HCT116 (cell line): ENCODE results near the gene PITRM1. TPM values are rescaled to one million over a fixed set of nuclear protein-coding genes. Genes with fewer than 3 reads are reported as not detected.

ENCODE experiments used
- ATAC-seq: fragments of 200-7000 bp; cut with Tn5 transposase; 2 replicates; pipeline ENCODE4 v1.9.1; 2020; ENCODE audit warnings: mild to moderate bottlenecking, moderate library complexity
- BruUV-seq: library from RNA; stranded (reverse); fragments of 400-500 nt; replicated peaks from 2 replicates; lab custom pipeline; 2021; lab: Mats Ljungman, UMichigan
- CTCF ChIA-PET: fragments of 300-600 bp; sonication (Branson Sonifier 250); formaldehyde crosslinking; loops from one replicate; lab custom pipeline; 2021; ENCODE audit warnings: antibody characterized with exemption; lab: Charles Lee
- POLR2A ChIA-PET: fragments of 300-600, 350-600 bp; sonication (Branson Sonifier 250); formaldehyde crosslinking; loops from one replicate; lab custom pipeline; 2021; ENCODE audit warnings: antibody characterized with exemption; lab: Charles Lee
- RAD21 ChIA-PET, 2 experiments: fragments of 300-600 bp; sonication (Branson Sonifier 250); formaldehyde crosslinking; loops; one replicate each; lab custom pipeline; 2023; ENCODE audit warnings: low total read pairs in 2 of 2; ENCODE audit not compliant: uncharacterized antibody in 2 of 2, unreplicated experiment in 2 of 2, low non-redundant PET in 1 of 2; lab: Charles Lee
- DNase-seq: peaks from one replicate; pipeline ENCODE4 v3.0.0-alpha.2; 2010; ENCODE audit warnings: low read depth, low spot score
- H2AFZ ChIP-seq: fragments of 200-600 bp; shearing (Covaris generic), sonication (generic); 2 replicates; pipeline ENCODE4 v1.6.1; 2017; ENCODE audit warnings: low read depth, mixed run types, mixed read lengths, antibody characterized with exemption, low read length; ENCODE audit not compliant: poor library complexity, severe bottlenecking
- H3K27ac ChIP-seq: 2 replicates; pipeline ENCODE4 v1.5.1; 2012; ENCODE audit warnings: low read depth, low read length
- H3K27me3 ChIP-seq: fragments of 200-600 bp; sonication (generic); 2 replicates; pipeline ENCODE4 v1.6.1; 2016; ENCODE audit warnings: mixed run types, low read length, mixed read lengths; ENCODE audit not compliant: insufficient read depth
- H3K36me3 ChIP-seq, 2 experiments: fragments of 200-500 bp in 1 of 2; fragments of 200-600 bp in 1 of 2; sonication (Bioruptor generic) in 1 of 2; sonication (generic) in 1 of 2; 2 replicates each; pipeline versions ENCODE4 v1.5.1 to v1.6.1; 2014 to 2016; ENCODE audit warnings: low read length in 2 of 2, inconsistent platforms in 1 of 2, mixed read lengths in 1 of 2, mixed run types in 1 of 2; ENCODE audit not compliant: insufficient read depth in 2 of 2, control insufficient read depth in 1 of 2
- H3K4me1 ChIP-seq, 2 experiments: fragments of 200-600 bp in 1 of 2; sonication (generic) in 1 of 2; 2 replicates each; pipeline versions ENCODE4 v1.5.1 to v1.6.1; 2012 to 2017; ENCODE audit warnings: low read length in 2 of 2, inconsistent platforms in 1 of 2, mild to moderate bottlenecking in 1 of 2, mixed read lengths in 1 of 2, mixed run types in 1 of 2, moderate library complexity in 1 of 2; ENCODE audit not compliant: insufficient read depth in 2 of 2, control insufficient read depth in 1 of 2
- H3K4me2 ChIP-seq: fragments of 200-600 bp; sonication (generic); 2 replicates; pipeline ENCODE4 v1.6.1; 2017; ENCODE audit warnings: mixed run types, low read length, mixed read lengths
- H3K4me3 ChIP-seq, 2 experiments: fragments of 200-600 bp in 1 of 2; sonication (generic) in 1 of 2; replicated peaks in 1 of 2; 2 replicates each; pipeline ENCODE4 v1.5.1; 2011 to 2016; ENCODE audit warnings: low read length in 2 of 2, control low read depth in 1 of 2, low read depth in 1 of 2, mild to moderate bottlenecking in 1 of 2, mixed read lengths in 1 of 2, mixed run types in 1 of 2
- H3K79me2 ChIP-seq: fragments of 200-600 bp; sonication (generic); 2 replicates; pipeline ENCODE4 v1.6.1; 2017; ENCODE audit warnings: mild to moderate bottlenecking, mixed run types, low read length, moderate library complexity, mixed read lengths; ENCODE audit not compliant: insufficient read depth
- H3K9ac ChIP-seq: fragments of 200-600 bp; sonication (generic); 2 replicates; pipeline ENCODE4 v1.6.1; 2016; ENCODE audit warnings: low read length, mixed read lengths
- H3K9me2 ChIP-seq: fragments of 200-600 bp; sonication (generic), shearing (Covaris generic); 2 replicates; pipeline ENCODE4 v1.6.1; 2017; ENCODE audit warnings: mixed run types, mild to moderate bottlenecking, moderate library complexity; ENCODE audit not compliant: insufficient read depth
- H3K9me3 ChIP-seq, 2 experiments: fragments of 200-500 bp in 1 of 2; fragments of 200-600 bp in 1 of 2; sonication (Bioruptor generic) in 1 of 2; sonication (generic) in 1 of 2; 2 replicates each; pipeline ENCODE4 v1.6.1; 2014 to 2017; ENCODE audit warnings: low read length in 2 of 2, mixed read lengths in 2 of 2, inconsistent platforms in 1 of 2, low read depth in 1 of 2, mild to moderate bottlenecking in 1 of 2, mixed run types in 1 of 2, moderate library complexity in 1 of 2; ENCODE audit not compliant: control insufficient read depth in 1 of 2, insufficient read depth in 1 of 2
- H4K20me1 ChIP-seq: fragments of 200-600 bp; sonication (generic), shearing (Covaris generic); 2 replicates; pipeline ENCODE4 v1.6.1; 2017; ENCODE audit warnings: mixed run types, mild to moderate bottlenecking, moderate library complexity; ENCODE audit not compliant: insufficient read depth
- CEBPB ChIP-seq: IDR thresholded peaks from 2 replicates; pipeline ENCODE4 v1.6.1; 2012; ENCODE audit warnings: low read depth
- CTCF ChIP-seq, 3 experiments: fragments of 200-600 bp in 1 of 3; sonication (generic) in 1 of 3; IDR thresholded peaks in 2 of 3; conservative IDR thresholded peaks in 1 of 3; 2 replicates each; pipeline ENCODE4 v1.5.1; 2012 to 2017; ENCODE audit warnings: low read depth in 2 of 3, low read length in 2 of 3, antibody characterized with exemption in 1 of 3, borderline replicate concordance in 1 of 3, control low read depth in 1 of 3, mild to moderate bottlenecking in 1 of 3, mixed read lengths in 1 of 3, mixed run types in 1 of 3, moderate library complexity in 1 of 3; ENCODE audit not compliant: insufficient read depth in 1 of 3
- EGR1 ChIP-seq: IDR thresholded peaks from 2 replicates; pipeline ENCODE4 v1.6.1; 2012; ENCODE audit warnings: low read depth
- ELF1 ChIP-seq: IDR thresholded peaks from 2 replicates; pipeline ENCODE4 v1.6.1; 2012; ENCODE audit warnings: low read depth, borderline replicate concordance
- EZH2phosphoT487 ChIP-seq: fragments of 200-600 bp; IDR thresholded peaks from 2 replicates; pipeline ENCODE4 v1.6.1; 2018; ENCODE audit warnings: antibody characterized with exemption, borderline replicate concordance
- FOSL1 ChIP-seq: IDR thresholded peaks from 2 replicates; pipeline ENCODE4 v1.6.1; 2012; ENCODE audit warnings: low read depth
- POLR2A ChIP-seq: IDR thresholded peaks from 2 replicates; pipeline ENCODE4 v1.7.0; 2011; ENCODE audit warnings: borderline replicate concordance; ENCODE audit not compliant: insufficient read depth, insufficient read length; ENCODE audit errors: extremely low read depth
- POLR2AphosphoS5 ChIP-seq: IDR thresholded peaks from 2 replicates; pipeline ENCODE4 v1.6.1; 2011; ENCODE audit warnings: mild to moderate bottlenecking, low read depth, low read length, moderate library complexity
- SRF ChIP-seq: IDR thresholded peaks from 2 replicates; pipeline ENCODE4 v1.6.1; 2012; ENCODE audit warnings: low read depth
- ZBTB33 ChIP-seq: IDR thresholded peaks from 2 replicates; pipeline ENCODE4 v1.6.1; 2011; ENCODE audit warnings: mild to moderate bottlenecking, low read length, moderate library complexity; ENCODE audit not compliant: insufficient replicate concordance; ENCODE audit errors: extremely low read depth
- ZNF274 ChIP-seq: fragments of 200-500 bp; sonication (Bioruptor generic); IDR thresholded peaks from 2 replicates; pipeline ENCODE4 v1.6.1; 2014; ENCODE audit warnings: mild to moderate bottlenecking, low read depth, low read length, inconsistent platforms
- intact Hi-C: fragments of 100-400 bp; cut with micrococcal nuclease; formaldehyde crosslinking; loops from 2 replicates; pipeline ENCODE4 v1.10.0; 2022
- total RNA-seq: library from RNA; stranded (reverse); gene quantifications from one replicate; pipeline ENCODE4 v1.2.1, GENCODE V29; 2021; ENCODE audit not compliant: unreplicated experiment

Gene PITRM1
- total RNA-seq, 1 experiment from 2014 or later, result 59.5 TPM

GRCh38 chr10:3143366-3143765, 29.2 kb downstream of the PITRM1 start (continued):
- TF ChIP-seq ZNF274 (no peak), EGR1 (no peak), POLR2A (no peak), FOSL1 (no peak), CTCF (IDR thresholded peaks at IDR 0.05 in 2 of 3, conservative IDR thresholded peaks at IDR 0.05 in 1 of 3; ENCODE audit: borderline replicate concordance in 1 of 3, insufficient read depth in 1 of 3, low read depth in 2 of 3, low read length in 2 of 3) (no peak)

- ChIA-PET POLR2A (no interaction called here), CTCF (no interaction called here), RAD21 (no interaction called here)
- intact Hi-C loops, result no loop called here
- DNase-seq (no peak), ATAC-seq (0 out of 2 replicates have a peak, but pooled peaks have one; percentile 17)
- Histone ChIP-seq H3K36me3 (peaks cover 44 to 51% of the 10 kb centered on the region in 2 experiments; a peak in 3 of 4 replicates), H3K4me1 (no peaks in the 10 kb centered on the region), H3K79me2 (no peaks in the 10 kb centered on the region), H3K4me3 (no peak overlapping the region), H3K4me2 (no peak overlapping the region), H3K9me2 (no peaks in the 10 kb centered on the region), H3K27me3 (no peaks in the 10 kb centered on the region), H4K20me1 (no peaks in the 10 kb centered on the region), H3K9ac (no peak overlapping the region), H2AFZ (no peak overlapping the region), H3K27ac (no peak overlapping the region), H3K9me3 (no peaks in the 10 kb centered on the region)
- no TSS peak for BruUV-seq
- TF ChIP-seq CTCF (IDR thresholded peaks at IDR 0.05 in 2 of 3, conservative IDR thresholded peaks at IDR 0.05 in 1 of 3; ENCODE audit: borderline replicate concordance in 1 of 3, insufficient read depth in 1 of 3, low read depth in 2 of 3, low read length in 2 of 3) (no peak), EZH2phosphoT487 (no peak), ELF1 (no peak), CEBPB (no peak), POLR2AphosphoS5 (no peak), SRF (no peak), ZBTB33 (no peak)
Measured at GRCh38 chr10:3142146-3142875, 30.3 kb downstream of the PITRM1 start.
